CD8-positive, alpha-beta memory T cell (primary cell): ENCODE results near the gene STK38L. TPM values are rescaled to one million over a fixed set of nuclear protein-coding genes. Genes with fewer than 3 reads are reported as not detected.

Experiments used
- CTCF ChIA-PET: fragments of 350-600 bp; sonication (Branson Sonifier 250); formaldehyde crosslinking; loops from one replicate; lab custom pipeline; 2021; ENCODE audit warnings: antibody characterized with exemption; lab: Charles Lee
- POLR2A ChIA-PET: fragments of 350-600 bp; sonication (Branson Sonifier 250); formaldehyde crosslinking; loops from one replicate; lab custom pipeline; 2021; ENCODE audit warnings: antibody characterized with exemption; lab: Charles Lee
- DNase-seq, 5 donors: peaks; one replicate each; pipeline versions ENCODE4 v3.0.0 to v3.0.0-alpha.2; 2020 to 2022; ENCODE audit warnings: mixed read lengths in 1 of 5
- H3K27ac ChIP-seq: one replicate; pipeline ENCODE4 v1.7.0; 2013; ENCODE audit warnings: low read depth, mild to moderate bottlenecking, low read length, moderate library complexity
- H3K27me3 ChIP-seq: 2 replicates; pipeline ENCODE4 v1.7.0; 2013; ENCODE audit warnings: low read length, mild to moderate bottlenecking; ENCODE audit not compliant: insufficient read depth, poor library complexity, severe bottlenecking
- H3K36me3 ChIP-seq: 2 replicates; pipeline ENCODE4 v1.7.0; 2013; ENCODE audit warnings: mild to moderate bottlenecking, low read length, moderate library complexity; ENCODE audit not compliant: insufficient read depth
- H3K4me1 ChIP-seq: 2 replicates; pipeline ENCODE4 v1.7.0; 2013; ENCODE audit warnings: mild to moderate bottlenecking, low read length, moderate library complexity; ENCODE audit not compliant: insufficient read depth
- H3K4me3 ChIP-seq: 2 replicates; pipeline ENCODE4 v1.7.0; 2013; ENCODE audit warnings: mild to moderate bottlenecking, low read length
- H3K9me3 ChIP-seq: 2 replicates; pipeline ENCODE4 v1.7.0; 2013; ENCODE audit warnings: mild to moderate bottlenecking, low read length
- H3K27ac Mint-ChIP-seq, 8 donors: one replicate each; pipeline ENCODE4 v1.8.0; 2020 to 2021; ENCODE audit warnings: mixed read lengths in 8 of 8, mild to moderate bottlenecking in 6 of 8, inconsistent platforms in 3 of 8, moderate library complexity in 3 of 8
- H3K27me3 Mint-ChIP-seq, 2 donors: one replicate each; pipeline ENCODE4 v1.8.0; 2020 to 2021; ENCODE audit warnings: mixed read lengths in 2 of 2, mild to moderate bottlenecking in 1 of 2, moderate library complexity in 1 of 2
- H3K36me3 Mint-ChIP-seq, 3 donors: one replicate each; pipeline ENCODE4 v1.8.0; 2020 to 2021; ENCODE audit warnings: mixed read lengths in 3 of 3, inconsistent platforms in 1 of 3, mild to moderate bottlenecking in 1 of 3
- H3K4me1 Mint-ChIP-seq, 3 donors: one replicate each; pipeline ENCODE4 v1.8.0; 2020 to 2021; ENCODE audit warnings: mixed read lengths in 3 of 3, inconsistent platforms in 1 of 3, mild to moderate bottlenecking in 1 of 3
- H3K4me3 Mint-ChIP-seq, 7 donors: one replicate each; pipeline ENCODE4 v1.8.0; 2020 to 2021; ENCODE audit warnings: mixed read lengths in 7 of 7, mild to moderate bottlenecking in 6 of 7, moderate library complexity in 4 of 7, inconsistent platforms in 2 of 7
- H3K9me3 Mint-ChIP-seq, 5 donors: one replicate each; pipeline ENCODE4 v1.8.0; 2020 to 2022; ENCODE audit warnings: mixed read lengths in 5 of 5, mild to moderate bottlenecking in 3 of 5, moderate library complexity in 2 of 5, inconsistent platforms in 1 of 5
- polyA plus RNA-seq: library from polyadenylated mRNA; unstranded; fragments of 300-500 nt; fragmentation: Illumina TruSeq; gene quantifications from one replicate; pipeline ENCODE4 v1.2.3, GENCODE V29; 2021
- total RNA-seq, 2 experiments: library from RNA; stranded (reverse); gene quantifications; one replicate each; pipeline ENCODE4 v1.2.3, GENCODE V29; 2021

STK38L gene
- total and polyA plus RNA-seq, 3 experiments from 2014 or later, result 7.1 to 27.7 (median 23.1) TPM

DNA sequence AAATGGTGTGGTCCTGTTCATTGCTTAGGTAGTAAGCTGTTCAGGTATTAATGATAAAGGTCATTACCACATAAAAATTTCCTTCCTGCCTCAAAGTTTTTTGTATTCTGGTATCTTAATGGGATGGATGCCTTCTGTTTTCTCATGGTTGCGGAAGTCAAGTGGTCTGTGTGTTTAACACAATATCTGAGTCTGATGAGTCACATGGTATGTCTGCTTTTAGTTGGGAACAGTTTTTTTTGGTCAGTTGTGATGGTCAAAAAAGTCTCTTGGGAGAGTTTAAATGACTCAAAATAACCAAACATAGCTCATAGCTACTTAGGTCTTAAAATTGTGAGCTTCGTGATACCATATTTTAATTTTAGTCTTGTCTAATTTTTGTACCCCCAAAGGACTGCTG, 40.7 kb downstream of the STK38L start:
- no peak for DNase-seq
- H3K4me3 Mint-ChIP-seq, result no peak overlapping the region
- no peaks in the 10 kb centered on the region for H3K9me3 Mint-ChIP-seq
- H3K27me3 ChIP-seq, result no peaks in the 10 kb centered on the region
- CTCF ChIA-PET, result interaction anchor here (0.8 kb wide), 1 partner anchor 433 kb away, joined by 3 read pairs; no protein-coding TSS in a partner anchor
- no peaks in the 10 kb centered on the region for H3K9me3 ChIP-seq
- H3K4me1 ChIP-seq, result no peaks in the 10 kb centered on the region
- H3K4me3 ChIP-seq, result no peak overlapping the region
- peaks cover 0 to 8% (median 0%) of the 10 kb centered on the region in 3 donors for H3K36me3 Mint-ChIP-seq
- no peak overlapping the region for H3K27ac ChIP-seq
- H3K27ac Mint-ChIP-seq, result no peak overlapping the region
- POLR2A ChIA-PET, result no interaction called here
- peaks cover 3 to 13% (median 3%) of the 10 kb centered on the region in 3 donors for H3K4me1 Mint-ChIP-seq
- no peaks in the 10 kb centered on the region for H3K36me3 ChIP-seq
- no peaks in the 10 kb centered on the region for H3K27me3 Mint-ChIP-seq

DNA sequence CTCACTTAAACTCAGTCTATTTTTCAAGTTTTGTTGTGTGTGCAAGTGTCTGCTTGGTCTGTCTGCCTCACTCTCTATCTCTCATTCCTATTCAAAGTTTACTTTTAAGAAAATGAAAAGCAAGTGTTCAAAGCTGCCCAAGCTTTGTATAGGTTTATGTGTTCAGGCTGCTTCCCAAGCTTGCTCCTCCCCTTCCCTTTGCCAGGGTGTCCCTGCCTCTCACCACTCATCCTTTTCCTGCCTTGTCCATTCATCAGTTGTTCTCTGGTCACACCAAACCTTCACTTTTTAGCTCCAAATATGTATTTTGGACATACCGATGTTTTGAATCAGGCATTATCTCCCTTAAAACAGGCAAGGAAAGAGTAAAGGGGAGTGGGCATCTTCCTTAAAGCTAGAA, 41.3 kb downstream of the STK38L start:
- Mint-ChIP-seq H3K36me3 (peaks cover 0 to 7% (median 0%) of the 10 kb centered on the region in 3 donors), H3K4me1 (peaks cover 3 to 13% (median 4%) of the 10 kb centered on the region in 3 donors), H3K4me3 (no peak overlapping the region), H3K27ac (no peak overlapping the region), H3K9me3 (no peaks in the 10 kb centered on the region), H3K27me3 (no peaks in the 10 kb centered on the region)
- POLR2A ChIA-PET, result no interaction called here
- no peak for DNase-seq
- Histone ChIP-seq H3K27ac (no peak overlapping the region), H3K4me1 (no peaks in the 10 kb centered on the region), H3K36me3 (no peaks in the 10 kb centered on the region), H3K9me3 (no peaks in the 10 kb centered on the region), H3K4me3 (no peak overlapping the region), H3K27me3 (no peaks in the 10 kb centered on the region)
- CTCF ChIA-PET, result interaction anchor here (0.8 kb wide), 1 partner anchor 434 kb away, joined by 3 read pairs; no protein-coding TSS in a partner anchor

DNA sequence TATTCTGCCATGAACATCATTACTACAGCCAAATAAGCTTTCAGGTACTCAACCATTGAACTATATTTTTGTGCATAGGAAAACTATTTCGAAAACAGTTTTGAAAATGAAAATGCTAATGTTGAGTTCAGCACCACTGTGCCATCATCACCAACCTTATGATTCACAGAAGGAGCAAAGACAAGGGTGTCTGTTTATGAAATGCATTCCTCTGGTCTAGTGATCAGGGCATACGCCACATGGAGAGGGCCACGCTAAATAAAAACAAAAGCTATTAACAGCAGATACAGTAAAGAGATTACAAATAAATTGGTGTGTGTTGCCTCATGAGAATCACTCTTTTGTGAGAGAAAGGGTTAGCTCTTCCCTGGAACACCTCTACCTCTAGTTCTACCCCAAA, 45.3 kb downstream of the STK38L start:
- Mint-ChIP-seq H3K9me3 (no peaks in the 10 kb centered on the region), H3K27me3 (no peaks in the 10 kb centered on the region), H3K27ac (peak overlapping the region in 1 of 8 donors; percentile 67), H3K36me3 (peaks cover 0 to 3% (median 0%) of the 10 kb centered on the region in 3 donors), H3K4me1 (peaks cover 6 to 9% (median 8%) of the 10 kb centered on the region in 3 donors), H3K4me3 (no peak overlapping the region)
- Histone ChIP-seq H3K27me3 (no peaks in the 10 kb centered on the region), H3K4me3 (no peak overlapping the region), H3K27ac (no peak overlapping the region), H3K36me3 (no peaks in the 10 kb centered on the region), H3K4me1 (no peaks in the 10 kb centered on the region), H3K9me3 (no peaks in the 10 kb centered on the region)
- POLR2A ChIA-PET, result no interaction called here
- DNase-seq, result no peak
- CTCF ChIA-PET, result no interaction called here

DNA sequence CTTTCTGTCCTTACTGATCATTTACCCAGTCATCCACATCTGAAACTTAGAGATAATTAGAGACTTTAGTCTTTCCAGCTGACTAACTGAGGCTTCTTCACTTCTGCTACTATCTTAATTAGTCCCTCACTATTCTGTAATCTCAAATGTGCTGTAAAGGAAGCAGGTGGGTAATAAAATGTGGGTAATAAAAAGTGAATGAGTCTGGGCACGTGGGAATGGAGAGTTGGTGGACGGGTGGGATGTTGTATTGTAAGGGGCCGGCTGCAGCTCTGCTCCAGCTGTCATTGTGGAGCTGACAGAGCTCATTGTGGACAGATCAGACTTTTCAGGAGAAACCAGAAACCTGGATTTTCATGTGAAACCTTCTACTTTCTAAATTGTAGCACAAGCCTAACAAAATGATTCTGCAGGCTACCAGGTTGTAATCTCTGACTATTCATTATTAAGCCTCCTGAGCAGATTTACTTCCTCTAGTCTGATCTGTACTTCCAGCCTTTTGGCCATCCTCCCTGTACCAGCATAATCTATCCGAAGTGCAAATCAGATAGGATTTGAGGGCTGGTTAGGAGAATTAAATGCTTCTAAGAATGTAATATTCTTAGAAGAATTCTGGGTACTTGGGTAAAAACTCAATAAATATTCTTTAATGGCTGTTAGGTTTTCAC, 46.5 kb downstream of the STK38L start:
- Histone ChIP-seq H3K36me3 (no peaks in the 10 kb centered on the region), H3K4me3 (no peak overlapping the region), H3K9me3 (no peaks in the 10 kb centered on the region), H3K27ac (no peak overlapping the region), H3K4me1 (no peaks in the 10 kb centered on the region), H3K27me3 (no peaks in the 10 kb centered on the region)
- DNase-seq, result no peak
- CTCF ChIA-PET, result no interaction called here
- Mint-ChIP-seq H3K27me3 (no peaks in the 10 kb centered on the region), H3K27ac (peak overlapping the region in 1 of 8 donors; percentile 38), H3K36me3 (peaks cover 0 to 3% (median 1%) of the 10 kb centered on the region in 3 donors), H3K4me1 (peaks cover 2 to 9% (median 8%) of the 10 kb centered on the region in 3 donors), H3K4me3 (no peak overlapping the region), H3K9me3 (no peaks in the 10 kb centered on the region)
- POLR2A ChIA-PET, result no interaction called here

DNA sequence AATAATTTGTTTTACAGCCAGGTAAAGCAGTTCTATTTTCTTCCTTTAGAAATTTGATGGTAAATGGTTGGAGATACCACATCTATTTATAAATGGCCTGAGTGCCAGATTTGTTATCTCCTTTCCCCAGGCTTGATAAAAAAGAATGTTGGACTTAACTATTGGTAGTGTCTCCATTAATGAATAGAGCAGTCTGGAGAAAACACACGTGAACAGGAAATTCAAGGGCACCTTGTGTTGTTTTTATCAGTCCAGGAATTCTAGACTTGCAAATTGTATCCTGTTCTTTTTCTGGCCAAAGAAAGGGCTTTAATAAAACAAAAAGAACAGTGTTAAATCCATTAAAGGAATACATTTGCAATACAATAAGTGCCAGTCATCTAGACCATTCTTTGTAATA, 47.8 kb downstream of the STK38L start:
- Mint-ChIP-seq H3K27ac (no peak overlapping the region), H3K4me3 (no peak overlapping the region), H3K4me1 (peaks cover 2 to 8% (median 4%) of the 10 kb centered on the region in 3 donors), H3K27me3 (no peaks in the 10 kb centered on the region), H3K36me3 (peaks cover 0 to 3% (median 2%) of the 10 kb centered on the region in 3 donors), H3K9me3 (no peaks in the 10 kb centered on the region)
- Histone ChIP-seq H3K4me3 (no peak overlapping the region), H3K4me1 (no peaks in the 10 kb centered on the region), H3K36me3 (no peaks in the 10 kb centered on the region), H3K9me3 (no peaks in the 10 kb centered on the region), H3K27ac (no peak overlapping the region), H3K27me3 (no peaks in the 10 kb centered on the region)
- no peak for DNase-seq
- ChIA-PET POLR2A (no interaction called here), CTCF (no interaction called here)

DNA sequence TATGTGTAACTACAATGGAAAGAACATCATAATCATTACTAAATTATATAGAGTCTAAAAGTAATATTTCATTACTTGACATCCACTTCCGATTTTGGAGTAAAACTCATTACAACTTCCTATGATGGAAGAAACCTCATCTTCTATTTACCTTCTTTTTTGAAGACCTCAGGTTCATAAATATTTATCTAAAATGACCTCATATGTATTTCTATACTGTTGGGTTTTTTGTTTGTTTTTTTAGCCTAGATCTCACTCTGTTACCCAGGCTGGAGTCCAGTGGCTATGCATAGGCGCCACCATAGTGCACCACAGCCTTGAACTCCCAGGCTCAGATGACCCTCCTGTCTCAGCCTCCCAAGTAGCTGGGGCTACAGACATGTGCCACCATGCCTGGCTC, 48.6 kb downstream of the STK38L start:
- Histone ChIP-seq H3K27me3 (no peaks in the 10 kb centered on the region), H3K36me3 (no peaks in the 10 kb centered on the region), H3K9me3 (no peaks in the 10 kb centered on the region), H3K27ac (no peak overlapping the region), H3K4me1 (no peaks in the 10 kb centered on the region), H3K4me3 (no peak overlapping the region)
- Mint-ChIP-seq H3K9me3 (no peaks in the 10 kb centered on the region), H3K27ac (no peak overlapping the region), H3K36me3 (peaks cover 0 to 7% (median under 1%) of the 10 kb centered on the region in 3 donors), H3K4me3 (no peak overlapping the region), H3K27me3 (no peaks in the 10 kb centered on the region), H3K4me1 (peaks cover 2 to 8% (median 4%) of the 10 kb centered on the region in 3 donors)
- DNase-seq, result no peak
- ChIA-PET POLR2A (no interaction called here), CTCF (no interaction called here)

DNA sequence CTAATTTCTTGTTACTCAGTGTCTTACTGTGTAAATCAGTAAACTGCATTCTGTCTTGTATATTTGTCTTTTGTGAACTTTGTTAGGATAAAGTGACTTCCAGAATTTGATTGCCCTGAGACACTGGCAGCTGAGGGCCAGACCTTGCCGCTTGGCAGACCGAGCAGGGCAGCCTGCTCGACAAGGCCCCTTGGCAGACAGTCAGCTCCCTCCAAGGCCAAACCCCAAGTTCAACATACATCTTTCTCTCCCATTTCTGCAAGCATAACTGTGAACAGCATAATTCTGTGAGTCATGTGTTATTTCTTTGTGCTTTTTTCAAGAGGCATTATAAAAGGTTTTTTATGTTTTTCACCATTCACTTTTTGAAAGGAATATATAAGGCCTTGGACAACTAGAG, 49.4 kb downstream of the STK38L start:
- H3K36me3 ChIP-seq, result no peaks in the 10 kb centered on the region
- no peak for DNase-seq
- H3K27ac ChIP-seq, result no peak overlapping the region
- peaks cover 2 to 8% (median 4%) of the 10 kb centered on the region in 3 donors for H3K4me1 Mint-ChIP-seq
- ChIA-PET POLR2A (no interaction called here), CTCF (no interaction called here)
- peak overlapping the region in 1 of 8 donors; percentile 29 for H3K27ac Mint-ChIP-seq
- H3K4me1 ChIP-seq, result no peaks in the 10 kb centered on the region
- no peaks in the 10 kb centered on the region for H3K9me3 Mint-ChIP-seq
- peaks cover 0 to 13% (median 2%) of the 10 kb centered on the region in 3 donors for H3K36me3 Mint-ChIP-seq
- H3K9me3 ChIP-seq, result no peaks in the 10 kb centered on the region
- peaks cover 0 to under 1% of the 10 kb centered on the region in 2 donors for H3K27me3 Mint-ChIP-seq
- no peaks in the 10 kb centered on the region for H3K27me3 ChIP-seq
- no peak overlapping the region for H3K4me3 ChIP-seq
- H3K4me3 Mint-ChIP-seq, result no peak overlapping the region

DNA sequence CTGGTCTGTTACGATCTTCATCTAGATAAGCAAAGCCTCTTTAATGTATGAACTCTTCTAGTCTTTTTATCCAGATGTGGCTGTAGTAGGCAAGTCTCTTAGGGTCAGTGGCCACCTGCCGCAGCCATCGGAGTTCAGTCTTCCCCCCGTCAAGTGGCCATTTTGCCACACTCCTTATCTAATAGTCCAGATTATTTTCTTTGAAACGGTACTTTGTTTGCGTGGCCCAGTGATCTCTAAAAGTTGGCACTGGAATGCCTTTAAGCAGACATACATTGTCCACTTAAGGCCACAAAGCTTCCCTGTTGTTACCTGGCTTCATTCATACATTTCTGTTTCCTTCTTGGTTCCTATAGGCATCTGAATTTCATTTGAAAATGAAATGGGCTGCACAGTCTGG, 52.6 kb downstream of the STK38L start:
- ChIA-PET CTCF (interaction anchor here (1.1 kb wide), 1 partner anchor 10 kb away, joined by 3 read pairs; no protein-coding TSS in a partner anchor), POLR2A (no interaction called here)
- Mint-ChIP-seq H3K9me3 (no peaks in the 10 kb centered on the region), H3K4me3 (no peak overlapping the region), H3K4me1 (no peaks in the 10 kb centered on the region), H3K27me3 (peaks cover 0 to 1% of the 10 kb centered on the region in 2 donors), H3K27ac (peak overlapping the region in 1 of 8 donors; percentile 38), H3K36me3 (peaks cover 0 to 31% (median 11%) of the 10 kb centered on the region in 3 donors)
- no peaks in the 10 kb centered on the region for H3K36me3 ChIP-seq
- H3K27ac ChIP-seq, result no peak overlapping the region
- no peaks in the 10 kb centered on the region for H3K4me1 ChIP-seq
- no peaks in the 10 kb centered on the region for H3K9me3 ChIP-seq
- H3K27me3 ChIP-seq, result no peaks in the 10 kb centered on the region
- no peak for DNase-seq
- H3K4me3 ChIP-seq, result no peak overlapping the region
